Upper lobe of left lung (tissue), 4 donors: ENCODE data around the gene ZNF512B.

Experiments used
- CTCF ChIP-seq, 6 experiments: fragments of 450-650 bp in 4 of 6; fragments of 200-600 bp in 2 of 6; sonication (generic) in 2 of 6; IDR thresholded peaks; one replicate each; pipeline ENCODE4 v1.5.1; 2016 to 2019; ENCODE audit warnings: antibody characterized with exemption in 6 of 6
- EP300 ChIP-seq, 4 donors: sonication (generic); formaldehyde crosslinking; IDR thresholded peaks; one replicate each; pipeline ENCODE4 v1.5.1; 2017; ENCODE audit warnings: antibody characterized with exemption in 4 of 4, control low read depth in 2 of 4
- POLR2A ChIP-seq, 4 donors: fragments of 450-650 bp; IDR thresholded peaks; one replicate each; pipeline ENCODE4 v1.5.1; 2016 to 2017; ENCODE audit warnings: antibody characterized with exemption in 4 of 4, mild to moderate bottlenecking in 2 of 4
- POLR2AphosphoS5 ChIP-seq, 2 donors: sonication (generic); formaldehyde crosslinking; IDR thresholded peaks; one replicate each; pipeline ENCODE4 v1.5.1; 2017; ENCODE audit warnings: antibody characterized with exemption in 2 of 2

- no peak for TF ChIP-seq EP300 (IDR thresholded peaks at IDR 0.05)
- no peak for TF ChIP-seq CTCF (IDR thresholded peaks at IDR 0.05)
- no peak for TF ChIP-seq POLR2AphosphoS5 (IDR thresholded peaks at IDR 0.05)
- TF ChIP-seq POLR2A (IDR thresholded peaks at IDR 0.05), result no peak
These were observed 32.1 kb downstream of the ZNF512B start for GRCh38 chr20:63937596-63937995.
